GM18502 (cell line): ENCODE data around the gene CNTN4.
A peak's percentile ranks its signal among the peaks of the same experiment; 100 is the strongest.

ENCODE experiments used
- ATAC-seq: cut with Tn5 transposase; IDR thresholded peaks from one replicate; pipeline ENCODE4 v1.9.1; 2021; ENCODE audit warnings: mild to moderate bottlenecking; ENCODE audit not compliant: unreplicated experiment, poor library complexity

CNTN4 gene

GRCh38 chr3:3066378-3066777, 967.7 kb downstream of the CNTN4 start:
- ATAC-seq, result peak; percentile 72

- no peak for ATAC-seq
These were observed 968.2 kb downstream of the CNTN4 start for GRCh38 chr3:3066910-3067309.

GRCh38 chr3:3068358-3068881, 969.8 kb downstream of the CNTN4 start:
- no peak for ATAC-seq

GRCh38 chr3:3069723-3070122, 971.1 kb downstream of the CNTN4 start:
- ATAC-seq, result no peak

- ATAC-seq, result no peak
These were observed 972.5 kb downstream of the CNTN4 start for GRCh38 chr3:3071136-3071535.

- peak; percentile 90 for ATAC-seq
These were observed 976.0 kb downstream of the CNTN4 start for GRCh38 chr3:3074551-3075257.

GRCh38 chr3:3080309-3080708, 981.6 kb downstream of the CNTN4 start:
- no peak for ATAC-seq

- ATAC-seq, result peak; percentile 39
These were observed 982.9 kb downstream of the CNTN4 start for GRCh38 chr3:3081381-3082233.

GRCh38 chr3:3082234-3082924, 983.7 kb downstream of the CNTN4 start:
- ATAC-seq, result peak; percentile 88

- ATAC-seq, result no peak
These were observed 986.2 kb downstream of the CNTN4 start for GRCh38 chr3:3084890-3085289.

GRCh38 chr3:3085782-3086181, 987.1 kb downstream of the CNTN4 start:
- peak; percentile 29 for ATAC-seq

GRCh38 chr3:3086239-3086638, 987.6 kb downstream of the CNTN4 start:
- no peak for ATAC-seq

- ATAC-seq, result no peak
These were observed 988.6 kb downstream of the CNTN4 start for GRCh38 chr3:3087279-3087678.

- no peak for ATAC-seq
These were observed 989.2 kb downstream of the CNTN4 start for GRCh38 chr3:3087716-3088465.

- peak; percentile 97 for ATAC-seq
These were observed 990.4 kb downstream of the CNTN4 start for GRCh38 chr3:3089017-3089416.

- no peak for ATAC-seq
These were observed 999.3 kb downstream of the CNTN4 start for GRCh38 chr3:3097958-3098357.

GRCh38 chr3:3101660-3102458, 1003.2 kb downstream of the CNTN4 start:
- peak; percentile 78 for ATAC-seq

GRCh38 chr3:3102751-3103150, 1004.1 kb downstream of the CNTN4 start:
- no peak for ATAC-seq

- no peak for ATAC-seq
These were observed 1006.6 kb downstream of the CNTN4 start for GRCh38 chr3:3105246-3105645.
